Karpas-422 (cell line): ENCODE measurements around the gene ANTXR1. TPM values are rescaled to one million over a fixed set of nuclear protein-coding genes. Genes with fewer than 3 reads are reported as not detected.

Experiments
- DNase-seq: peaks from one replicate; pipeline ENCODE4 v3.0.0-alpha.2; 2015
- H2AFZ ChIP-seq: fragments of 200-600 bp; sonication (generic); 2 replicates; pipeline ENCODE4 v1.6.1; 2014; ENCODE audit warnings: antibody characterized with exemption, low read length, mixed read lengths
- H3K27ac ChIP-seq: fragments of 200-600 bp; sonication (generic); 2 replicates; pipeline ENCODE4 v1.5.1; 2014; ENCODE audit warnings: mild to moderate bottlenecking, low read length, moderate library complexity
- H3K27me3 ChIP-seq: fragments of 200-600 bp; sonication (generic); 2 replicates; pipeline ENCODE4 v1.6.1; 2014; ENCODE audit warnings: low read length, mixed read lengths
- H3K36me3 ChIP-seq: fragments of 200-600 bp; sonication (generic); 2 replicates; pipeline ENCODE4 v1.6.1; 2014; ENCODE audit warnings: low read length, mixed read lengths; ENCODE audit not compliant: insufficient read depth
- H3K4me1 ChIP-seq: fragments of 200-600 bp; sonication (generic); 2 replicates; pipeline ENCODE4 v1.6.1; 2014; ENCODE audit warnings: mild to moderate bottlenecking, low read length, mixed read lengths
- H3K4me2 ChIP-seq: fragments of 200-600 bp; sonication (generic); 2 replicates; pipeline ENCODE4 v1.6.1; 2014; ENCODE audit warnings: low read length, low read depth, mild to moderate bottlenecking; ENCODE audit not compliant: poor library complexity, severe bottlenecking
- H3K4me3 ChIP-seq: fragments of 200-600 bp; sonication (generic); 2 replicates; pipeline ENCODE4 v1.5.1; 2014; ENCODE audit warnings: mild to moderate bottlenecking, antibody characterized with exemption, low read length, mixed read lengths
- H3K79me2 ChIP-seq: fragments of 200-600 bp; sonication (generic); 2 replicates; pipeline ENCODE4 v1.6.1; 2014; ENCODE audit warnings: mild to moderate bottlenecking, low read length, mixed read lengths
- H3K9ac ChIP-seq: fragments of 200-600 bp; sonication (generic); 2 replicates; pipeline ENCODE4 v1.6.0; 2014; ENCODE audit warnings: low read length
- H3K9me2 ChIP-seq: fragments of 200-600 bp; sonication (generic), shearing (Covaris generic); replicated peaks from 2 replicates; pipeline ENCODE4 v1.6.0; 2014; ENCODE audit warnings: mild to moderate bottlenecking, low read length, moderate library complexity; ENCODE audit not compliant: insufficient read depth
- H3K9me3 ChIP-seq: fragments of 300-700, 200-600 bp; sonication (generic); 2 replicates; pipeline ENCODE4 v1.6.1; 2014; ENCODE audit warnings: low read length, mixed read lengths
- H4K20me1 ChIP-seq: fragments of 200-600 bp; sonication (generic); 2 replicates; pipeline ENCODE4 v1.6.1; 2014; ENCODE audit warnings: mild to moderate bottlenecking, antibody characterized with exemption, low read length, low read depth; ENCODE audit not compliant: insufficient read depth
- total RNA-seq: library from RNA; depleted of rRNA; stranded (reverse); fragments of >200 nt; shearing (Covaris generic); gene quantifications from 2 replicates; pipeline ENCODE4 v1.2.3, GENCODE V29; 2014; ENCODE audit warnings: low replicate concordance

Gene ANTXR1
- total RNA-seq, 1 experiment from 2014 or later, result not detected

- H3K4me2 ChIP-seq, result no peak overlapping the region
- no peaks in the 10 kb centered on the region for H3K36me3 ChIP-seq
- no peak overlapping the region for H3K4me3 ChIP-seq
- no peaks in the 10 kb centered on the region for H3K9me3 ChIP-seq
- no peak overlapping the region for H3K9ac ChIP-seq
- no peaks in the 10 kb centered on the region for H4K20me1 ChIP-seq
- no peak overlapping the region for H3K27ac ChIP-seq
- no peak overlapping the region for H2AFZ ChIP-seq
- no peaks in the 10 kb centered on the region for H3K4me1 ChIP-seq
- DNase-seq, result no peak
- H3K9me2 ChIP-seq, result no peaks in the 10 kb centered on the region
- H3K79me2 ChIP-seq, result no peaks in the 10 kb centered on the region
- H3K27me3 ChIP-seq, result no peaks in the 10 kb centered on the region
These were observed 200.2 kb downstream of the ANTXR1 start for GRCh38 chr2:69213201-69213600.

- DNase-seq, result no peak
- H3K9me3 ChIP-seq, result no peaks in the 10 kb centered on the region
- H4K20me1 ChIP-seq, result no peaks in the 10 kb centered on the region
- H2AFZ ChIP-seq, result no peak overlapping the region
- H3K79me2 ChIP-seq, result no peaks in the 10 kb centered on the region
- no peak overlapping the region for H3K27ac ChIP-seq
- no peaks in the 10 kb centered on the region for H3K36me3 ChIP-seq
- H3K27me3 ChIP-seq, result no peaks in the 10 kb centered on the region
- no peaks in the 10 kb centered on the region for H3K4me1 ChIP-seq
- H3K9me2 ChIP-seq, result no peaks in the 10 kb centered on the region
- no peak overlapping the region for H3K4me2 ChIP-seq
- no peak overlapping the region for H3K9ac ChIP-seq
- no peak overlapping the region for H3K4me3 ChIP-seq
These were observed 200.8 kb downstream of the ANTXR1 start for GRCh38 chr2:69213782-69214181.

- Histone ChIP-seq H3K4me3 (no peak overlapping the region), H3K9me2 (no peaks in the 10 kb centered on the region), H3K27me3 (no peaks in the 10 kb centered on the region), H4K20me1 (no peaks in the 10 kb centered on the region), H3K36me3 (no peaks in the 10 kb centered on the region), H3K4me1 (no peaks in the 10 kb centered on the region), H3K79me2 (no peaks in the 10 kb centered on the region), H3K27ac (no peak overlapping the region), H3K9me3 (no peaks in the 10 kb centered on the region), H3K4me2 (no peak overlapping the region), H3K9ac (no peak overlapping the region), H2AFZ (no peak overlapping the region)
- DNase-seq, result no peak
These were observed 201.9 kb downstream of the ANTXR1 start for GRCh38 chr2:69214898-69215297.

DNA sequence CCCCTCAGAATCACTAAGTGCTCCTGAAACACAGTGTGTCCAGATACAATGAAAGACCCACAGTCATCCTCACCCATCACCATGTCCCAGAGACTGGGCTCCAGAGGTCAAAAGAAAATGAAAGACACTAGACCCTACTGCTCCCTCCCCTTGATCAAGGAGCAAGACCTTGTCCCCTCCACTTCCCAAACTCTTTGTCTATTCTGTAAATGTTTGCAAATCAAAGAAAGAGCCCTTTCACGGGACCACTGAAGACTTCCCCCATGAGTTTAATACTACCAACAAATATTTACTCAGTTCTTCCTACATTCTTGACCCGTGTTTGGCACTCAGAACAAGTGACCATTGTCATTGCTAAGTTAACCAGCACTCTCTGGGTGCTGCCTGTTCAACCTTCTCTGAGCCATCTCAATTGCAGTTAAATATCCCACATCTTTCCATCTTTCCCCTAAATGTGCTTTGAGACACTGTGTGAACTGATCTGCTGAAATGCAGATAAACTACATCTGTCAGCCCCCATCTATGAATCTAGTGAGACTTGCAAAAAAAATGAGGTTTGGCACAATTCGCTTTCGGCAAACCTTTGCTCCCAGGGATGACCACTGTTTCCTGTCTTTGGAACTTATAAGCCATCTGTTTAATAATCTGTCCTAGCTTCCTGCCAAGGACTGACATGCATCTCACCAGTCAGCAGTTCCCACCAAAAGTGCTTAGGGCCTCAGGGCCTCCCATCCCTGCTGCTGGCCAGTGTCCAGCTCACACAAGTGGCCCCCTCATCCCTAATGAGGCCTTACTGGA lies 203.8 kb downstream of the ANTXR1 start:
- Histone ChIP-seq H3K9me2 (no peaks in the 10 kb centered on the region), H3K9me3 (no peaks in the 10 kb centered on the region), H3K27ac (no peak overlapping the region), H4K20me1 (no peaks in the 10 kb centered on the region), H3K4me1 (no peaks in the 10 kb centered on the region), H3K79me2 (no peaks in the 10 kb centered on the region), H3K27me3 (no peaks in the 10 kb centered on the region), H3K4me3 (no peak overlapping the region), H3K9ac (no peak overlapping the region), H3K4me2 (no peak overlapping the region), H2AFZ (no peak overlapping the region), H3K36me3 (no peaks in the 10 kb centered on the region)
- DNase-seq, result no peak

GRCh38 chr2:69217333-69218080 lies 204.5 kb downstream of the ANTXR1 start:
- no peak for DNase-seq
- H3K36me3 ChIP-seq, result no peaks in the 10 kb centered on the region
- no peak overlapping the region for H3K4me2 ChIP-seq

GRCh38 chr2:69221512-69221911 lies 208.5 kb downstream of the ANTXR1 start:
- H3K79me2 ChIP-seq, result no peaks in the 10 kb centered on the region
- no peak overlapping the region for H3K9ac ChIP-seq
- H3K4me3 ChIP-seq, result no peak overlapping the region
- H3K9me2 ChIP-seq, result no peaks in the 10 kb centered on the region
- no peaks in the 10 kb centered on the region for H3K4me1 ChIP-seq
- no peaks in the 10 kb centered on the region for H3K36me3 ChIP-seq
- no peaks in the 10 kb centered on the region for H3K9me3 ChIP-seq
- H4K20me1 ChIP-seq, result no peaks in the 10 kb centered on the region
- no peak for DNase-seq
- H2AFZ ChIP-seq, result no peak overlapping the region
- H3K27ac ChIP-seq, result no peak overlapping the region
- no peak overlapping the region for H3K4me2 ChIP-seq
- no peaks in the 10 kb centered on the region for H3K27me3 ChIP-seq

More at GRCh38 chr2:69217333-69218080, 204.5 kb downstream of the ANTXR1 start:
- Histone ChIP-seq H3K27ac (no peak overlapping the region), H3K27me3 (no peaks in the 10 kb centered on the region), H4K20me1 (no peaks in the 10 kb centered on the region), H3K9me3 (no peaks in the 10 kb centered on the region), H3K4me1 (no peaks in the 10 kb centered on the region), H3K9ac (no peak overlapping the region), H3K79me2 (no peaks in the 10 kb centered on the region), H2AFZ (no peak overlapping the region), H3K4me3 (no peak overlapping the region), H3K9me2 (no peaks in the 10 kb centered on the region)

GRCh38 chr2:69221960-69222751 lies 209.2 kb downstream of the ANTXR1 start:
- no peak overlapping the region for H3K27ac ChIP-seq
- H3K4me2 ChIP-seq, result no peak overlapping the region
- H3K4me3 ChIP-seq, result no peak overlapping the region
- no peak overlapping the region for H3K9ac ChIP-seq
- no peak overlapping the region for H2AFZ ChIP-seq
- H3K9me3 ChIP-seq, result no peaks in the 10 kb centered on the region
- H3K4me1 ChIP-seq, result no peaks in the 10 kb centered on the region
- H3K27me3 ChIP-seq, result no peaks in the 10 kb centered on the region
- H3K9me2 ChIP-seq, result no peaks in the 10 kb centered on the region
- no peak for DNase-seq
- H3K79me2 ChIP-seq, result no peaks in the 10 kb centered on the region
- H4K20me1 ChIP-seq, result no peaks in the 10 kb centered on the region
- no peaks in the 10 kb centered on the region for H3K36me3 ChIP-seq
